HCT116 (cell line): Measurements from ENCODE around the gene TTLL11.

Source experiments
- POLR2A ChIP-seq: IDR thresholded peaks from 2 replicates; pipeline ENCODE4 v1.7.0; 2011; ENCODE audit warnings: borderline replicate concordance; ENCODE audit not compliant: insufficient read depth, insufficient read length; ENCODE audit errors: extremely low read depth
- ZBTB33 ChIP-seq: IDR thresholded peaks from 2 replicates; pipeline ENCODE4 v1.6.1; 2011; ENCODE audit warnings: mild to moderate bottlenecking, low read length, moderate library complexity; ENCODE audit not compliant: insufficient replicate concordance; ENCODE audit errors: extremely low read depth
- TF ChIP-seq, protein P1 (sequence below), 3 experiments: fragments of 200-600 bp in 1 of 3; sonication (generic) in 1 of 3; IDR thresholded peaks in 2 of 3; conservative IDR thresholded peaks in 1 of 3; 2 replicates each; pipeline ENCODE4 v1.5.1; 2012 to 2017; ENCODE audit warnings: low read depth in 2 of 3, low read length in 2 of 3, antibody characterized with exemption in 1 of 3, borderline replicate concordance in 1 of 3, control low read depth in 1 of 3, mild to moderate bottlenecking in 1 of 3, mixed read lengths in 1 of 3, mixed run types in 1 of 3, moderate library complexity in 1 of 3; ENCODE audit not compliant: insufficient read depth in 1 of 3
- TF ChIP-seq, protein P2 (sequence below): IDR thresholded peaks from 2 replicates; pipeline ENCODE4 v1.6.1; 2012; ENCODE audit warnings: low read depth
- TF ChIP-seq, protein P3 (sequence below): IDR thresholded peaks from 2 replicates; pipeline ENCODE4 v1.6.1; 2012

- TF ChIP-seq, protein P1, sequence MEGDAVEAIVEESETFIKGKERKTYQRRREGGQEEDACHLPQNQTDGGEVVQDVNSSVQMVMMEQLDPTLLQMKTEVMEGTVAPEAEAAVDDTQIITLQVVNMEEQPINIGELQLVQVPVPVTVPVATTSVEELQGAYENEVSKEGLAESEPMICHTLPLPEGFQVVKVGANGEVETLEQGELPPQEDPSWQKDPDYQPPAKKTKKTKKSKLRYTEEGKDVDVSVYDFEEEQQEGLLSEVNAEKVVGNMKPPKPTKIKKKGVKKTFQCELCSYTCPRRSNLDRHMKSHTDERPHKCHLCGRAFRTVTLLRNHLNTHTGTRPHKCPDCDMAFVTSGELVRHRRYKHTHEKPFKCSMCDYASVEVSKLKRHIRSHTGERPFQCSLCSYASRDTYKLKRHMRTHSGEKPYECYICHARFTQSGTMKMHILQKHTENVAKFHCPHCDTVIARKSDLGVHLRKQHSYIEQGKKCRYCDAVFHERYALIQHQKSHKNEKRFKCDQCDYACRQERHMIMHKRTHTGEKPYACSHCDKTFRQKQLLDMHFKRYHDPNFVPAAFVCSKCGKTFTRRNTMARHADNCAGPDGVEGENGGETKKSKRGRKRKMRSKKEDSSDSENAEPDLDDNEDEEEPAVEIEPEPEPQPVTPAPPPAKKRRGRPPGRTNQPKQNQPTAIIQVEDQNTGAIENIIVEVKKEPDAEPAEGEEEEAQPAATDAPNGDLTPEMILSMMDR (IDR thresholded peaks at IDR 0.05 in 2 of 3, conservative IDR thresholded peaks at IDR 0.05 in 1 of 3; ENCODE audit: borderline replicate concordance in 1 of 3, insufficient read depth in 1 of 3, low read depth in 2 of 3, low read length in 2 of 3): no peak
- no peak for TF ChIP-seq POLR2A
- TF ChIP-seq ZBTB33: no peak
- TF ChIP-seq, protein P2, sequence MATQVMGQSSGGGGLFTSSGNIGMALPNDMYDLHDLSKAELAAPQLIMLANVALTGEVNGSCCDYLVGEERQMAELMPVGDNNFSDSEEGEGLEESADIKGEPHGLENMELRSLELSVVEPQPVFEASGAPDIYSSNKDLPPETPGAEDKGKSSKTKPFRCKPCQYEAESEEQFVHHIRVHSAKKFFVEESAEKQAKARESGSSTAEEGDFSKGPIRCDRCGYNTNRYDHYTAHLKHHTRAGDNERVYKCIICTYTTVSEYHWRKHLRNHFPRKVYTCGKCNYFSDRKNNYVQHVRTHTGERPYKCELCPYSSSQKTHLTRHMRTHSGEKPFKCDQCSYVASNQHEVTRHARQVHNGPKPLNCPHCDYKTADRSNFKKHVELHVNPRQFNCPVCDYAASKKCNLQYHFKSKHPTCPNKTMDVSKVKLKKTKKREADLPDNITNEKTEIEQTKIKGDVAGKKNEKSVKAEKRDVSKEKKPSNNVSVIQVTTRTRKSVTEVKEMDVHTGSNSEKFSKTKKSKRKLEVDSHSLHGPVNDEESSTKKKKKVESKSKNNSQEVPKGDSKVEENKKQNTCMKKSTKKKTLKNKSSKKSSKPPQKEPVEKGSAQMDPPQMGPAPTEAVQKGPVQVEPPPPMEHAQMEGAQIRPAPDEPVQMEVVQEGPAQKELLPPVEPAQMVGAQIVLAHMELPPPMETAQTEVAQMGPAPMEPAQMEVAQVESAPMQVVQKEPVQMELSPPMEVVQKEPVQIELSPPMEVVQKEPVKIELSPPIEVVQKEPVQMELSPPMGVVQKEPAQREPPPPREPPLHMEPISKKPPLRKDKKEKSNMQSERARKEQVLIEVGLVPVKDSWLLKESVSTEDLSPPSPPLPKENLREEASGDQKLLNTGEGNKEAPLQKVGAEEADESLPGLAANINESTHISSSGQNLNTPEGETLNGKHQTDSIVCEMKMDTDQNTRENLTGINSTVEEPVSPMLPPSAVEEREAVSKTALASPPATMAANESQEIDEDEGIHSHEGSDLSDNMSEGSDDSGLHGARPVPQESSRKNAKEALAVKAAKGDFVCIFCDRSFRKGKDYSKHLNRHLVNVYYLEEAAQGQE: no peak
- TF ChIP-seq, protein P3, sequence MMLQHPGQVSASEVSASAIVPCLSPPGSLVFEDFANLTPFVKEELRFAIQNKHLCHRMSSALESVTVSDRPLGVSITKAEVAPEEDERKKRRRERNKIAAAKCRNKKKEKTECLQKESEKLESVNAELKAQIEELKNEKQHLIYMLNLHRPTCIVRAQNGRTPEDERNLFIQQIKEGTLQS: no peak
Measured at GRCh38 chr9:122091682-122092592, 1.2 kb downstream of the TTLL11 start.
